Hair follicle dermal papilla cell (primary cell): ENCODE measurements around the gene USB1. TPM values are rescaled to one million over a fixed set of nuclear protein-coding genes. Genes with fewer than 3 reads are reported as not detected.

Source experiments
- total RNA-seq: library from RNA; depleted of rRNA; stranded (reverse); fragments of >200 nt; gene quantifications from 2 replicates; pipeline ENCODE4 v1.2.3, GENCODE V29; 2012

USB1 gene
- 21.3 and 21.6 TPM in 2 replicates for total RNA-seq

GRCh38 chr16:58000706-58001676 lies at the start of gene USB1:
Gene USB1 (plus strand): TSS chr16:58001407. CDS start chr16:58001484, 77 bp downstream.

GRCh38 chr16:57970970-57971369 lies 30.2 kb upstream of the USB1 start, which contains the start of gene CNGB1:
Gene CNGB1 (minus strand): TSS chr16:57971128. CDS start chr16:57967286, 3,842 bp downstream.

GRCh38 chr16:57999971-58000705 lies 1.1 kb upstream of the USB1 start, which contains the start of gene ZNF319:
Gene ZNF319 (minus strand): TSS chr16:58000672. CDS start chr16:57998265, 2,407 bp downstream.

GRCh38 chr16:58025351-58026138 lies 24.3 kb downstream of the USB1 start, which contains the start of gene MMP15:
Gene MMP15 (plus strand): TSS chr16:58025754. CDS start chr16:58026351, 597 bp downstream.

Other genes with a start within 250 kb of the USB1 start
- 52.3 and 55.0 TPM in 2 replicates for gene KIFC3, start 198.9 kb upstream of the USB1 start, total RNA-seq
- not detected in 2 replicates for gene CNGB1, start 30.3 kb upstream of the USB1 start, total RNA-seq
- gene ZNF319, start 735 bp upstream of the USB1 start, total RNA-seq: 4.9 and 8.3 TPM in 2 replicates
- 3.6 and 4.1 TPM in 2 replicates for gene MMP15, start 24.3 kb downstream of the USB1 start, total RNA-seq
- 25.6 and 36.1 TPM in 2 replicates for gene CFAP20, start 128.0 kb downstream of the USB1 start, total RNA-seq
- 23.3 and 25.6 TPM in 2 replicates for gene CSNK2A2, start 196.7 kb downstream of the USB1 start, total RNA-seq